ENCODE data around the gene FGL2.
A peak's percentile ranks its signal among the peaks of the same experiment; 100 is the strongest.

The FGL2 gene

DNA sequence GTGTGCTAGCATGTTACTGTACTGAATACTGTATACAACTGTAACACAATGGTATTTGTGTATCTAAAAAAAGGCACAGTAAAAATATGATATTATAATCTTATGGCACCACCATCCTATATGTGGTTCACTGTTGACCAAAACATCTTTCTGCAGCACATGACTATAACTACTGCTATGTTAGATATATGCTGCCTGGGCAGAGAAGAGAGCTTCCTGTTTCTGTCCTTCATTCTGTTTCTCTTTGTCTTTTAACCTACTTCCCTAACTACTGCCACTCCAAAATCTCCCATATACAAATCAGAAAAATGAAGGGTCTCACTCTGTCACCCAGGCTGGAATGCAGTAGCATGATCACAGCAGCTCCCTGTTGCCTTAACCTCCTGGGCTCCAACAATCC, 8.8 kb upstream of the FGL2 start:
- Histone ChIP-seq H3K27ac (ENCODE audit: low read depth, low read length) (no peak overlapping the region), H3K36me3 (ENCODE audit: insufficient read depth, low read length) (no peaks in the 10 kb centered on the region)

DNA sequence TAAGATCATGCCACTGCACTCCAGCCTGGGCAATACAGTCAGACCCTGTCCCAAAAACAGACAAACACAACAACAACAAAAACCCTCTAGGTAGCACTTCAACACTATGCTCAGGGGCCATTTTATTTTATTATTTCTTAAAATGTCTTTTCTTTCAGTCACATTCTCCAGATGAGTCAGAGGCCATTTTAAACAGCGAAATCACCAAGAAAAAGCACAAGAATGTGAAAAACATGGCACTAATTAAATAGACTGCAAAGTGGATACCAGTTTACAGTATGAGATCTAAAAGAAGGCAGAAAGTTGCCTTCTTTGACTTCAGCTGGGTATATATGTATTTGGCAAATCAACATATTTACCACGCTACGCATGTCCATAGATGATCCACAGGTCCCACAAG, 6.1 kb upstream of the FGL2 start:
- H3K9me3 ChIP-seq (ENCODE audit: low read length) = no peaks in the 10 kb centered on the region
- no peaks in the 10 kb centered on the region for H3K36me3 ChIP-seq (ENCODE audit: insufficient read depth, low read length)
- no peak overlapping the region for H3K4me3 ChIP-seq (ENCODE audit: low read depth in 1 of 2, low read length in 2 of 2)
- H3K27ac ChIP-seq (ENCODE audit: low read depth, low read length) = no peak overlapping the region
- no peak overlapping the region for H3K9ac ChIP-seq (ENCODE audit: low read length)
- no peaks in the 10 kb centered on the region for H3K27me3 ChIP-seq (ENCODE audit: control insufficient read depth in 1 of 2, insufficient read depth in 2 of 2, low read length in 2 of 2)
- peaks cover 4% of the 10 kb centered on the region for H3K4me1 ChIP-seq (ENCODE audit: insufficient read depth, low read length)

More for the DNA sequence above, 8.8 kb upstream of the FGL2 start:
- Histone ChIP-seq H3K4me3 (ENCODE audit: low read depth in 1 of 2, low read length in 2 of 2) (no peak overlapping the region), H3K4me1 (ENCODE audit: insufficient read depth, low read length) (no peaks in the 10 kb centered on the region), H3K9ac (ENCODE audit: low read length) (no peak overlapping the region), H3K9me3 (ENCODE audit: low read length) (no peaks in the 10 kb centered on the region), H3K27me3 (ENCODE audit: control insufficient read depth in 1 of 2, insufficient read depth in 2 of 2, low read length in 2 of 2) (no peaks in the 10 kb centered on the region)

- Histone ChIP-seq H3K27me3 (ENCODE audit: control insufficient read depth in 1 of 2, insufficient read depth in 2 of 2, low read length in 2 of 2) (no peaks in the 10 kb centered on the region), H3K4me1 (ENCODE audit: insufficient read depth, low read length) (peaks cover 8% of the 10 kb centered on the region), H3K36me3 (ENCODE audit: insufficient read depth, low read length) (no peaks in the 10 kb centered on the region), H3K4me3 (ENCODE audit: low read depth in 1 of 2, low read length in 2 of 2) (no peak overlapping the region), H3K9ac (ENCODE audit: low read length) (no peak overlapping the region), H3K27ac (ENCODE audit: low read depth, low read length) (no peak overlapping the region), H3K9me3 (ENCODE audit: low read length) (no peaks in the 10 kb centered on the region)
Measured at GRCh38 chr7:77202481-77202976, 2.9 kb upstream of the FGL2 start.

DNA sequence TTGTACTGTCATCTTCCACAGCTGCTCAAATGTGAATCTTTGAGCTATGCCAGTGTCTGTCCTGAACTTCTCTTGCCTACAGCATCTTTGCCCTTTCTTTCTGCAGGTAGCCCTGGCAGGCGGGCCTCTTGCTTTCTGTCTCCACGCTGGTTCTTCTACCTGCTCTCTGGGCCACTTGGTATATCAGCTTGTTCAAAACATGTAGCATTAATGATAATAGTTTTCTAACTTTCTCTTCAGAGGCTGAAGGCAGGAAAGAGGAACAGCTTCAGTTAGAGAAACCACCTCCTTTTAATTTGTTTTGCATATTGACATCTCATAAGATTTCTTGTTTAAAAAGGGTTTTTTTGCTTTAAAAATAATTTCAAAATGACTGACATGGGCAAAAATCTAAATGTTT, 923 bp upstream of the FGL2 start:
- peak overlapping the region; percentile 39 to 87 for H3K4me3 ChIP-seq (ENCODE audit: low read depth in 1 of 2, low read length in 2 of 2)
- H3K9ac ChIP-seq (ENCODE audit: low read length) = no peak overlapping the region
- H3K27ac ChIP-seq (ENCODE audit: low read depth, low read length) = peak overlapping the region; percentile 76
- H3K27me3 ChIP-seq (ENCODE audit: control insufficient read depth in 1 of 2, insufficient read depth in 2 of 2, low read length in 2 of 2) = no peaks in the 10 kb centered on the region
- no peaks in the 10 kb centered on the region for H3K36me3 ChIP-seq (ENCODE audit: insufficient read depth, low read length)
- peaks cover 8% of the 10 kb centered on the region for H3K4me1 ChIP-seq (ENCODE audit: insufficient read depth, low read length)
- H3K9me3 ChIP-seq (ENCODE audit: low read length) = no peaks in the 10 kb centered on the region

GRCh38 chr7:77197141-77197540, 2.5 kb downstream of the FGL2 start:
- Histone ChIP-seq H3K9me3 (ENCODE audit: low read length) (no peaks in the 10 kb centered on the region), H3K27me3 (ENCODE audit: control insufficient read depth in 1 of 2, insufficient read depth in 2 of 2, low read length in 2 of 2) (no peaks in the 10 kb centered on the region), H3K9ac (ENCODE audit: low read length) (peak overlapping the region; percentile 4), H3K4me1 (ENCODE audit: insufficient read depth, low read length) (peaks cover 8% of the 10 kb centered on the region), H3K4me3 (ENCODE audit: low read depth in 1 of 2, low read length in 2 of 2) (peak overlapping the region in 1 of 2 donors; percentile 87), H3K36me3 (ENCODE audit: insufficient read depth, low read length) (no peaks in the 10 kb centered on the region), H3K27ac (ENCODE audit: low read depth, low read length) (peak overlapping the region; percentile 27)

DNA sequence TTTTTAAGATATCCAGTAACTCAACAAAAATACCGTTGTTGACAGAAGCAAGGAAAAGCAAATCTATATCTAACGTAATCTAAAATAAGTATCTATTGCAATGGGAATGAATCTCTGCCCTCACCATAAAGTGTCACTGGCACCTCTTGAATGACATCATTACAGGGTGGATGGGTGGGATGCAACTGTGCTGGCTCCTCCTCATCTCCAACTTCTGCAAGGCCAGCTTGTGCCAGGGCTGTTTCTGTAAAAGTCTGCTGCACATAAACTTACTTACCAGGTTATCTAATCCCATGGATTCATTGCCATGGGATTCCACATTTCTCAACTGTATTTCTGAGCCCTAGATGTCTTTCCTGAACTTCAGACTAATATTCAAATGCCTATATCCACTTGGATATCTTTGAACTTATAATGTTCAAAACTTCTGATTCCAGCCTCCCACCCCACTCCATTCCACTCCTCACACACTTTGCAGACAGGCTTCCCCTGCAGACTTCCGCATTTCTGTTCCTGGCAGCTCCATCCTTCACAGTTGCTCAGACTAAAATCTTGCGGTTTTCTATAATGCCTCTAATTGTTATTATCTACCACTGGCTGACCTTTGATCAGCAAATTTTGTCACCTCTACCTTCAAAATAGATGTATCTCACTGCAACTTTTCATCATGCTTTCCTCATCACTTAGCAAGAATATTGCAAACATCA, 10.7 kb downstream of the FGL2 start:
- H3K27ac ChIP-seq (ENCODE audit: low read depth, low read length) = no peak overlapping the region
- no peak overlapping the region for H3K4me3 ChIP-seq (ENCODE audit: low read depth in 1 of 2, low read length in 2 of 2)
- no peaks in the 10 kb centered on the region for H3K36me3 ChIP-seq (ENCODE audit: insufficient read depth, low read length)
- H3K9ac ChIP-seq (ENCODE audit: low read length) = no peak overlapping the region
- peaks cover 17% of the 10 kb centered on the region for H3K4me1 ChIP-seq (ENCODE audit: insufficient read depth, low read length)
- H3K9me3 ChIP-seq (ENCODE audit: low read length) = no peaks in the 10 kb centered on the region
- H3K27me3 ChIP-seq (ENCODE audit: control insufficient read depth in 1 of 2, insufficient read depth in 2 of 2, low read length in 2 of 2) = no peaks in the 10 kb centered on the region

- Histone ChIP-seq H3K4me3 (ENCODE audit: low read depth in 1 of 2, low read length in 2 of 2) (no peak overlapping the region), H3K27me3 (ENCODE audit: control insufficient read depth in 1 of 2, insufficient read depth in 2 of 2, low read length in 2 of 2) (no peaks in the 10 kb centered on the region), H3K4me1 (ENCODE audit: insufficient read depth, low read length) (peaks cover 24% of the 10 kb centered on the region), H3K27ac (ENCODE audit: low read depth, low read length) (no peak overlapping the region), H3K36me3 (ENCODE audit: insufficient read depth, low read length) (no peaks in the 10 kb centered on the region), H3K9me3 (ENCODE audit: low read length) (no peaks in the 10 kb centered on the region), H3K9ac (ENCODE audit: low read length) (no peak overlapping the region)
Measured at GRCh38 chr7:77185866-77186265, 13.8 kb downstream of the FGL2 start.

GRCh38 chr7:77184990-77185389, 14.6 kb downstream of the FGL2 start:
- no peaks in the 10 kb centered on the region for H3K27me3 ChIP-seq (ENCODE audit: control insufficient read depth in 1 of 2, insufficient read depth in 2 of 2, low read length in 2 of 2)
- no peak overlapping the region for H3K9ac ChIP-seq (ENCODE audit: low read length)
- H3K36me3 ChIP-seq (ENCODE audit: insufficient read depth, low read length) = no peaks in the 10 kb centered on the region
- H3K9me3 ChIP-seq (ENCODE audit: low read length) = no peaks in the 10 kb centered on the region
- H3K4me1 ChIP-seq (ENCODE audit: insufficient read depth, low read length) = peaks cover 24% of the 10 kb centered on the region
- no peak overlapping the region for H3K4me3 ChIP-seq (ENCODE audit: low read depth in 1 of 2, low read length in 2 of 2)
- peak overlapping the region; percentile 54 for H3K27ac ChIP-seq (ENCODE audit: low read depth, low read length)

GRCh38 chr7:77184463-77184862, 15.2 kb downstream of the FGL2 start:
- Histone ChIP-seq H3K27me3 (ENCODE audit: control insufficient read depth in 1 of 2, insufficient read depth in 2 of 2, low read length in 2 of 2) (no peaks in the 10 kb centered on the region), H3K4me1 (ENCODE audit: insufficient read depth, low read length) (peaks cover 24% of the 10 kb centered on the region), H3K27ac (ENCODE audit: low read depth, low read length) (peak overlapping the region; percentile 54), H3K9me3 (ENCODE audit: low read length) (no peaks in the 10 kb centered on the region), H3K4me3 (ENCODE audit: low read depth in 1 of 2, low read length in 2 of 2) (no peak overlapping the region), H3K36me3 (ENCODE audit: insufficient read depth, low read length) (no peaks in the 10 kb centered on the region), H3K9ac (ENCODE audit: low read length) (no peak overlapping the region)

- Histone ChIP-seq H3K9ac (ENCODE audit: low read length) (no peak overlapping the region), H3K36me3 (ENCODE audit: insufficient read depth, low read length) (no peaks in the 10 kb centered on the region), H3K27ac (ENCODE audit: low read depth, low read length) (peak overlapping the region; percentile 17), H3K4me1 (ENCODE audit: insufficient read depth, low read length) (peaks cover 24% of the 10 kb centered on the region), H3K27me3 (ENCODE audit: control insufficient read depth in 1 of 2, insufficient read depth in 2 of 2, low read length in 2 of 2) (no peaks in the 10 kb centered on the region), H3K4me3 (ENCODE audit: low read depth in 1 of 2, low read length in 2 of 2) (no peak overlapping the region), H3K9me3 (ENCODE audit: low read length) (no peaks in the 10 kb centered on the region)
Measured at GRCh38 chr7:77182261-77182660, 17.4 kb downstream of the FGL2 start.

GRCh38 chr7:77181734-77182133, 17.9 kb downstream of the FGL2 start:
- H3K4me1 ChIP-seq (ENCODE audit: insufficient read depth, low read length) = peaks cover 24% of the 10 kb centered on the region
- H3K27me3 ChIP-seq (ENCODE audit: control insufficient read depth in 1 of 2, insufficient read depth in 2 of 2, low read length in 2 of 2) = no peaks in the 10 kb centered on the region
- H3K4me3 ChIP-seq (ENCODE audit: low read depth in 1 of 2, low read length in 2 of 2) = no peak overlapping the region
- H3K9me3 ChIP-seq (ENCODE audit: low read length) = no peaks in the 10 kb centered on the region
- no peak overlapping the region for H3K9ac ChIP-seq (ENCODE audit: low read length)
- no peaks in the 10 kb centered on the region for H3K36me3 ChIP-seq (ENCODE audit: insufficient read depth, low read length)
- no peak overlapping the region for H3K27ac ChIP-seq (ENCODE audit: low read depth, low read length)

DNA sequence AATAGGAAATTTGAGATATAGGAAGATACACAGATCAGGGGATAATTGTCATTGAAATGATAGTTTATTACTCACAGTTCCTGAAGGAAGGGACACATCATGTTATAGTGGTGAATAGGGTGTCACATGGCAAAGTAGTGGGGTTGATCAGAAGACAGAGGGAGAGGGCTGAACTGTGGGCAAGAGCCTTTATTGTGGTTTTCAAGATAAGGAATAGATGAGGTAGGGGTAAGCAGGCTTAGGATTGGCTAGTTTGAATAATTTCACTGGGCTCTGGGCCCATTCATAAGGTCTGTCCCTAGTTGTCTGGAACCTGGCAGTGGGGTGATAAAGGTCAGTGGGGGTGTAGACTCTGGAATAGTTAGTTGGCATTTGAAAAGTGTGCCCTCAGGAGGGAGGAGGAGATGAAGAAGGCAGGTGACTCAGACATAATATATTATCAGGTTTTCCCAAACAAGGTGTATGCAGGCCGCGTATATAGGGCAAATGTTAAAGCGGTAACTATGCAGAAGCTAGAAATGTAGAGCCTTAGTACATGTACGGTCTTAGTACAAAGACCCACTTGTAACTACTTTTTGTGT, 18.5 kb downstream of the FGL2 start:
- no peak overlapping the region for H3K9ac ChIP-seq (ENCODE audit: low read length)
- no peak overlapping the region for H3K4me3 ChIP-seq (ENCODE audit: low read depth in 1 of 2, low read length in 2 of 2)
- no peak overlapping the region for H3K27ac ChIP-seq (ENCODE audit: low read depth, low read length)
- H3K36me3 ChIP-seq (ENCODE audit: insufficient read depth, low read length) = no peaks in the 10 kb centered on the region
- no peaks in the 10 kb centered on the region for H3K27me3 ChIP-seq (ENCODE audit: control insufficient read depth in 1 of 2, insufficient read depth in 2 of 2, low read length in 2 of 2)
- H3K4me1 ChIP-seq (ENCODE audit: insufficient read depth, low read length) = peaks cover 24% of the 10 kb centered on the region
- H3K9me3 ChIP-seq (ENCODE audit: low read length) = no peaks in the 10 kb centered on the region

All from muscle layer of colon (tissue), 2 donors.